Stimulated activated CD8-positive, alpha-beta memory T cell treated with anti-CD3 and anti-CD28 coated beads, Interleukin-15, amount 100 ng/mL, for 24 hours (primary cell): Measurements from ENCODE around the gene ADCY2.

Source experiments
- DNase-seq: peaks from one replicate; pipeline ENCODE4 v3.0.0-alpha.2; 2020; ENCODE audit warnings: low read depth

The ADCY2 gene

DNA sequence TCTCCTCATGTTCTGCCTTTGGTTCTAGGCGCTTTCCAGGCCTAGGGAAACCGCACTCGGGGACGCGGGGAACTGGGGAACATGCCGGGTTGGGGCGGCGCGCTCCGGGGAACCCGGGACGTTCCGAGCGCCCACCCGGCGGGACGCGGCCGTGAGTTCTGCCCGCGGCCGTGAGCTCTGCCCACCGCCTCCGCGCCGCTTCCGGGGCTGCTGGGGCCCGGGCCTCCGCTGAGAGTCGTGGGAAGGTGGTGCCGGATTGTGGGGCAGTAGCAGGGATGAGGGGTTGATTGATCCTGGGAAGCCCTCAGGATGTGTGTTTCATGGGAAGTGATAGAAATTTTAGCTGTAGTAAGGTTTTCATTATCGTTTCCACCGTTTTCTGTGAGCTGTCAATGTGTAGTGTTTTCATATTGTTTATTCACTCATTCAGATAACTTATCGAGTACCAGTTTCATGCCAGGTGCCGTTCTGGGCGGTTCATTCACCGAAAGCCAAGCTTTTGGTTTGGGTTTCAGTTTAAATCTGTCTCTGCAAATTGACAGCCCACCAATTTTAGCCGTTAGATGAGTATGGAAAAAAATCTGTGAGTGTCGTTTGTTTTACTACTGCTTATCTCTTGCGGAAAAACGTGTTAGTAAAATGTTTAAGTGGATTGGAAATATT lies 473.7 kb downstream of the ADCY2 start:
- DNase-seq, result no peak

DNA sequence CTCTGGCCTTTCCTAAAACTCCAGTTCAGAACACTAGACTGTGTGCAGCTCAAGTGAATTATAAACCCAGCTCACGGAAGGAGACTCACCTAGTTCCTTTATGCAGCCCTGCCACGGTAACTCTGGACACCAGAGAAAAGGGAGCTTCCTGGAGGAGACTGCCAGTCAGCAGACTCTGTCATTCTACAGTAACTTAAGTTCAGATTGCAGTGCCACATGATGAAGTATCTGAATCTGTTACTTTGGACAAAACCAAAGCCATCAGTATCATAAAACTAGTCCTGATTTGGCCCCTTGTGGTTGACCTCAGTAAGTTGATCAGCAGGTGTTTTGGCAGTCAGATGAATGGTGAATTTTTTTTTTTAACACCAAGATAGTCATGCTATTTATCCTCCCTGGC lies 475.7 kb downstream of the ADCY2 start:
- DNase-seq, result no peak

DNA sequence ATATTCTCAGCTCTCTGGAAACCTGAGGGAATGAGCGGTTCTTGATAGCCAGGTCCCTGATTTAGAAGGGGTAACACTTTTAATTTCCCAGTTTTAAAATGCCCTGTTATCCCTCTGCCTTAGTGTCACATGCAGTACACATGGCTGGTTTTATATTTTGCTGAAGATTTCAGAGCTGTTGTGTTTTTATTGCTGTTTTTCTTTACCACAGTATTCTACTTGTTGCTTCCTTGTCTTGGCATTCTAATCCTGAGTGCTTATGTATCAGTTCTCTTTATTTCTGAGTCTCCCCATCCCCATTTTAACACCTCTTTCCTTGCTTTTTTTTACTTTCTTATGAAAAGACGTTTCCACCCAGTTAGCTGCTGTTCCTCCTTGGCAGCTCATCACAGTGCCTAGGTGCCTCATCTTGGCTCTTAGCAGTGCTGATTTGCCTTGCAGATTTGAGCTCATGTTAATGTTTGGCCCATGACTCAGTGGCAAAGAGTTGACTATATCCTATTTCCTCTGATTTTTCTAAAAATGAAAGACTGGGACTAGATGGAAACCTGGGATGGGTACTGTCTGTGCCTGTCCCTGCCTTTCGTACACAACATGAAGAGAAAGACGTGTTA lies 476.7 kb downstream of the ADCY2 start:
- DNase-seq, result no peak

DNA sequence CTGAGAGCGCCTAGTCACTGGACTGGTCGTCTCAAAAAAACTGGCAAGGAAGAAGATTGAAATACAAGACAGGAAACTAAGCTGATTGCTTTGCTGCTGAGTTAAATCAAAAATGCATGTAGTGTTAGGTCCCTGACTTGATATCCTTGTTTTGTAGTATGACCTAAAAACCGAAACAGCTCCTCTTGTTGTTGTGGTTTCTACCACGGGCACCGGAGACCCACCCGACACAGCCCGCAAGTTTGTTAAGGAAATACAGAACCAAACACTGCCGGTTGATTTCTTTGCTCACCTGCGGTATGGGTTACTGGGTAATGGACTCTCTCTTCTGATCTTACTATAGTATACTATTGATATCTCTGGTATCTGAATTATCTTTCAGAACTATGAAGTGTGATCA lies 477.3 kb downstream of the ADCY2 start:
- no peak for DNase-seq

DNA sequence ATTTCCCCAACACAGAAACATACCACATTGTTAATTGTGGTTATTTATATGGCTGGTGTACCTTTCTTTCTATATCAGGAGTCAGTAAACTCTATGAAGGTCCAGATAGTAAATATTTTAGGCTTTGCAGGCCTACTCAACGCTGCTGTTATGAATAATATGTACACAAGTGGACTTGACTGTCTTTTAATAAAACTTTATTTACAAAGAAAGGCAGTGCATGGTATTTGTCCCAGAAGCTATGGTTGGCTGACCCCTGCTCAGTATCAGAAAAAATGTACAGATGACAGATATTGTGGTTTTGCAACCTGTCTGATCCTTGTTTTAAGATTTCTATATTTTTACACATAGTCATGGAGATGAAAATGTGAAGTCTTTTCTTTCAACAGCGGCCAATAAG lies 478.7 kb downstream of the ADCY2 start:
- DNase-seq, result no peak

DNA sequence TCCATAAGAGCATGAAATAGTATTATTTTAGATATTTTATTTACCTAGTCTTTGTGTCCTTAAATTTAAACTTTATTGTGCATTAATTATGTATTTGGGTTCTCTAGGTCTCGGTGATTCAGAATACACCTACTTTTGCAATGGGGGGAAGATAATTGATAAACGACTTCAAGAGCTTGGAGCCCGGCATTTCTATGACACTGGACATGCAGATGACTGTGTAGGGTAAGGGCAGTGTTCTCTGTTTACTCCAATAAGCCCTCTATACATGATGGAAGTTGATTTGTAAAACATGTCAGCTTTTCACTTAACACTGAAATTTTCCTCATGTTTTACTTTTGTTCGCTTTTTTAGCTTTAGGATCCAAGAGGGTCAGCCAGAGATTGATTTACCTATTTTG lies 479.2 kb downstream of the ADCY2 start:
- DNase-seq, result no peak

DNA sequence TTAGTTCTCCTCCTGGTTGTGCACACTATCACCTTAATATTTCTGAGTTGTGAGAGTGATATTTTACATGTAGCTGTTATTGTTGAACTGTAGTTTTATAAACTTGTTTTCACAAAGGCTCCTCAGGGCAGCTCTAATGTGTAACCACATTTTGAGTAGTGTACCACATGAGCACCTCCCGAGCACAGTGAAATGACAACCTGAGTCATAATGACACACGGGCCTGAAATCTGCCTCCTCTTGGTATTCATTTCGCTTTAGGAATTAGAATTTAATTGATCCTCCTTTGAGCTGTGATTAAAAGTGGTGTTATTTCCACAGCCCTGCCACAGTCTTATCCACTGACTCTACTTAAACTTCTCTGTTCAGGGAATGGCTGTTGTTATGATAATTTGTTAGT lies 480.9 kb downstream of the ADCY2 start:
- DNase-seq, result no peak

DNA sequence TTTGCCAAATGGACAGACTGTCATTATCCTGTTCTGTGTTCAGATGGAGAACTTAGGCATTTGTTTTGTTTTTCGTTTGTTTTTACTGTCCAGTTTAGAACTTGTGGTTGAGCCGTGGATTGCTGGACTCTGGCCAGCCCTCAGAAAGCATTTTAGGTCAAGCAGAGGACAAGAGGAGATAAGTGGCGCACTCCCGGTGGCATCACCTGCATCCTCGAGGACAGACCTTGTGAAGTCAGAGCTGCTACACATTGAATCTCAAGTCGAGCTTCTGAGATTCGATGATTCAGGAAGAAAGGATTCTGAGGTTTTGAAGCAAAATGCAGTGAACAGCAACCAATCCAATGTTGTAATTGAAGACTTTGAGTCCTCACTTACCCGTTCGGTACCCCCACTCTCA lies 481.9 kb downstream of the ADCY2 start:
- DNase-seq, result no peak

DNA sequence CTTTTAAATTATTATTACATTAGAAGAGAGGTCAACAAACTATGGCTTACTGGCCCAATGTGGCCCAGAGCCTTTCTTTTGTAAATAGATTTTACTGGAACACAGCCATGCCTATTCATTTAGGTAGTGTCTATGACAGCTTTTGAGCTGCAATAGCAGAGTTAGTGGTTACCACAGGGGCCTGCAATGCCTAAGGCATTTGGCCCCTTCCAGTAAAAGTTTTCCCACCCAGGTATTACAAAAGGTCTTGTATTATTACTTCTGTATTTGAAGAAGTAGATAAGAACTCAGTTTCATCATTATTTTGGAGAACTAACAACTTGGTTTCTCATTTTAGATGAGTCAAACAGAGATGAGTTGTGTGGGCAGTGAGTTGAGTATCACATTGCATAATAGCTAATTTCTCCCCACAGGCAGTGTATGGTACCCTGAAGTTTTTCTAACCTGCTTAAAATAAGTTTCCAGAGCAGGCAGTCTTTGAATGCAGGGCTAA lies 482.5 kb downstream of the ADCY2 start:
- DNase-seq, result no peak
